Thyroid gland (tissue), 4 donors: Measurements from ENCODE around the gene OTUB1. TPM values are rescaled to one million over a fixed set of nuclear protein-coding genes. Genes with fewer than 3 reads are reported as not detected.

Experiments
- DNase-seq, 2 donors: peaks; one replicate each; pipeline ENCODE4 v3.0.0-alpha.2; 2019
- H3K27ac ChIP-seq, 3 donors: fragments of 200-600 bp; sonication (generic); 1 replicate in 2 of 3; 2 replicates in 1 of 3; pipeline ENCODE4 v1.5.1; 2016 to 2019; ENCODE audit warnings: mild to moderate bottlenecking in 1 of 3, moderate library complexity in 1 of 3
- H3K27me3 ChIP-seq: fragments of 200-600 bp; sonication (generic); one replicate; pipeline ENCODE4 v1.5.1; 2019
- H3K36me3 ChIP-seq, 2 donors: fragments of 200-600 bp; sonication (generic); one replicate each; pipeline ENCODE4 v1.5.1; 2016 to 2019
- H3K4me1 ChIP-seq, 2 donors: fragments of 200-600 bp; sonication (generic); one replicate each; pipeline ENCODE4 v1.5.1; 2017 to 2019
- H3K4me3 ChIP-seq, 3 donors: fragments of 200-600 bp; sonication (generic); replicated peaks in 1 of 3; 1 replicate in 2 of 3; 2 replicates in 1 of 3; pipeline ENCODE4 v1.5.1; 2016; ENCODE audit warnings: mild to moderate bottlenecking in 1 of 3
- H3K9me3 ChIP-seq: fragments of 200-600 bp; sonication (generic); one replicate; pipeline ENCODE4 v1.5.1; 2017
- CTCF ChIP-seq, 6 experiments: fragments of 200-600 bp in 3 of 6; fragments of 450-650 bp in 3 of 6; sonication (generic) in 3 of 6; IDR thresholded peaks; one replicate each; pipeline ENCODE4 v1.5.1; 2016 to 2019; ENCODE audit warnings: antibody characterized with exemption in 6 of 6, mild to moderate bottlenecking in 2 of 6, inconsistent platforms in 1 of 6, moderate library complexity in 1 of 6
- POLR2A ChIP-seq, 2 donors: fragments of 450-650 bp; IDR thresholded peaks; one replicate each; pipeline ENCODE4 v1.6.1; 2017; ENCODE audit warnings: antibody characterized with exemption in 2 of 2, mild to moderate bottlenecking in 2 of 2, moderate library complexity in 1 of 2
- WGBS, 2 donors: methylation state at CpG; one replicate each; pipeline ENCODE4 v1.1.5; 2017; 5-methylcytosine and 5-hydroxymethylcytosine counted together
- intact Hi-C: fragments of 100-400 bp; cut with DNase I; formaldehyde crosslinking; loops from one replicate; pipeline ENCODE4 v1.15.1; 2023
- total RNA-seq, 4 donors: library from RNA; depleted of rRNA; stranded (reverse); fragments of >200 nt; gene quantifications; one replicate each; pipeline ENCODE4 v1.2.3, GENCODE V29; 2016

OTUB1 gene
- total RNA-seq, 4 donors from 2014 or later, result 62.3 to 130 (median 76.1) TPM

- H3K4me1 ChIP-seq, result peaks cover 13 to 14% of the 10 kb centered on the region in 2 donors
- H3K4me3 ChIP-seq, result no peak overlapping the region
- TF ChIP-seq POLR2A (IDR thresholded peaks at IDR 0.05) (no peak), CTCF (IDR thresholded peaks at IDR 0.05) (no peak)
- intact Hi-C loops, result loop anchor here (10.0 kb wide), 1 partner anchor 75 kb away; no protein-coding TSS in a partner anchor
- no peaks in the 10 kb centered on the region for H3K36me3 ChIP-seq
- no peak overlapping the region for H3K27ac ChIP-seq
- H3K9me3 ChIP-seq, result no peaks in the 10 kb centered on the region
- DNase-seq, result no peak
- no peaks in the 10 kb centered on the region for H3K27me3 ChIP-seq
- 100% methylated on average over 4 to 6 of the region's 8 CpGs for WGBS, 2 donors
Measured at GRCh38 chr11:64009710-64010109, 23.5 kb downstream of the OTUB1 start.

GRCh38 chr11:64010783-64011182 is 24.5 kb downstream of the OTUB1 start:
- intact Hi-C loops, result no loop called here
- Histone ChIP-seq H3K9me3 (no peaks in the 10 kb centered on the region), H3K36me3 (no peaks in the 10 kb centered on the region), H3K27me3 (no peaks in the 10 kb centered on the region), H3K4me3 (no peak overlapping the region), H3K27ac (no peak overlapping the region), H3K4me1 (peaks cover 13 to 14% of the 10 kb centered on the region in 2 donors)
- no peak for TF ChIP-seq POLR2A (IDR thresholded peaks at IDR 0.05)
- no peak for TF ChIP-seq CTCF (IDR thresholded peaks at IDR 0.05)
- WGBS, 2 donors, result 92 to 93% methylated on average over 2 of the region's 2 CpGs
- no peak for DNase-seq

- Histone ChIP-seq H3K4me1 (peaks cover 13 to 14% of the 10 kb centered on the region in 2 donors), H3K9me3 (no peaks in the 10 kb centered on the region), H3K4me3 (no peak overlapping the region), H3K27ac (no peak overlapping the region), H3K27me3 (no peaks in the 10 kb centered on the region), H3K36me3 (no peaks in the 10 kb centered on the region)
- no peak for DNase-seq
- TF ChIP-seq CTCF (IDR thresholded peaks at IDR 0.05) (no peak), POLR2A (IDR thresholded peaks at IDR 0.05) (no peak)
- intact Hi-C loops, result no loop called here
- WGBS, 2 donors, result 92 to 94% methylated on average over 8 of the region's 8 CpGs
Measured at GRCh38 chr11:64011371-64011770, 25.1 kb downstream of the OTUB1 start.

GRCh38 chr11:64013141-64013896 is 27.1 kb downstream of the OTUB1 start:
- intact Hi-C loops, result no loop called here
- WGBS, 2 donors, result 92 to 93% methylated on average over 16 of the region's 16 CpGs
- Histone ChIP-seq H3K27me3 (no peaks in the 10 kb centered on the region), H3K36me3 (no peaks in the 10 kb centered on the region), H3K4me3 (no peak overlapping the region), H3K27ac (no peak overlapping the region), H3K9me3 (no peaks in the 10 kb centered on the region), H3K4me1 (peaks cover 0 to 7% of the 10 kb centered on the region in 2 donors)
- TF ChIP-seq CTCF (IDR thresholded peaks at IDR 0.05) (no peak), POLR2A (IDR thresholded peaks at IDR 0.05) (no peak)
- no peak for DNase-seq

GRCh38 chr11:64014356-64014755 is 28.1 kb downstream of the OTUB1 start:
- DNase-seq, result no peak
- intact Hi-C loops, result no loop called here

More at GRCh38 chr11:64014356-64014755, 28.1 kb downstream of the OTUB1 start:
- H3K36me3 ChIP-seq, result no peaks in the 10 kb centered on the region
- no peak overlapping the region for H3K4me3 ChIP-seq
- no peak overlapping the region for H3K27ac ChIP-seq
- H3K4me1 ChIP-seq, result peaks cover 5 to 16% of the 10 kb centered on the region in 2 donors
- no peaks in the 10 kb centered on the region for H3K27me3 ChIP-seq
- H3K9me3 ChIP-seq, result no peaks in the 10 kb centered on the region
- 90 to 94% methylated on average over 10 to 11 of the region's 11 CpGs for WGBS, 2 donors
- TF ChIP-seq CTCF (IDR thresholded peaks at IDR 0.05), result no peak
- TF ChIP-seq POLR2A (IDR thresholded peaks at IDR 0.05), result no peak
